ENCODE results near the gene CSPG4. TPM values are rescaled to one million over a fixed set of nuclear protein-coding genes. Genes with fewer than 3 reads are reported as not detected.

The CSPG4 gene
- total and polyA plus RNA-seq, 2 of the 13 experiments (the other 11 are each of a cell fraction or from before 2014, with no cell fraction given) = 0.01 to 0.04 TPM

DNA sequence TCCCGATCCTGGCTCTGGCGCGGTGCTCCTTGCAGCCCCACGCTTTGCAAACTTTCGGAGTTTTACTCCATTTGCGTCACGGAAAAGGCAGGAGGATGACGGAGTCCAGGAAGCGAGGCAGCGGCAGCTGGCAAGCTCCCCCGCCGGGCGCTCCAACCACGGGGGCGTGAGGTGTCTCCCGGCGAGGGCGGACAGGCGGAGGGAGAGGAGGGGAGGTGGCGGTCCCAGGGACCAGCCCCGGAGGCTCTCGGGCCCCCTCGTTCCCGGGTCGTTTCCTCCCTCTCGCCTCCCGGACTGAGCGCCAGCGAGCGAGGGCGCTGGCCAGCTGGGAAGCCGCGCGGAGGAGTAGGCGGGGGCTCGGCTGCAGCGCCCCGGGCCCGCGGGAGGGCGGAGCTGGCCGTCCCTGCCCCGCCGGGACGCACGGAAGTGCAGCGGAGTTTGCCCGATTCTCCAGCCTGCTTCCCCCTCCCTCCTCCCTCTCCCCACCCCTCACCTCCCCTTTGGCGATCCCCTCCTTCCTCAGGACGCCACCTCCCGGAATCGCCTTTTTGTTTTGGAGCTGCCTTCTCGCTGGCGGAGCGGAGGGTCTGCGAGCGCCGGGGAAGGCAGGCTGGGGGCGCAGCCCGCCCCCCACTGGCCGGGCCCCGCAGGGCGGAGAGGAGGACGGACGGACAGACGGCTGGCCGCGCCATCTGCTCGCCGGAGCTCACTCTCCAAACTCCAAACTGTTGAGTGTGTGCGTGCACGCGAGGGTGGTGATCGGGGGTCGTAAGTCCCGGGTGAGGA, 65.1 kb downstream of the CSPG4 start, which contains the start of gene SNX33 (continued):
- TF ChIP-seq, protein P1, sequence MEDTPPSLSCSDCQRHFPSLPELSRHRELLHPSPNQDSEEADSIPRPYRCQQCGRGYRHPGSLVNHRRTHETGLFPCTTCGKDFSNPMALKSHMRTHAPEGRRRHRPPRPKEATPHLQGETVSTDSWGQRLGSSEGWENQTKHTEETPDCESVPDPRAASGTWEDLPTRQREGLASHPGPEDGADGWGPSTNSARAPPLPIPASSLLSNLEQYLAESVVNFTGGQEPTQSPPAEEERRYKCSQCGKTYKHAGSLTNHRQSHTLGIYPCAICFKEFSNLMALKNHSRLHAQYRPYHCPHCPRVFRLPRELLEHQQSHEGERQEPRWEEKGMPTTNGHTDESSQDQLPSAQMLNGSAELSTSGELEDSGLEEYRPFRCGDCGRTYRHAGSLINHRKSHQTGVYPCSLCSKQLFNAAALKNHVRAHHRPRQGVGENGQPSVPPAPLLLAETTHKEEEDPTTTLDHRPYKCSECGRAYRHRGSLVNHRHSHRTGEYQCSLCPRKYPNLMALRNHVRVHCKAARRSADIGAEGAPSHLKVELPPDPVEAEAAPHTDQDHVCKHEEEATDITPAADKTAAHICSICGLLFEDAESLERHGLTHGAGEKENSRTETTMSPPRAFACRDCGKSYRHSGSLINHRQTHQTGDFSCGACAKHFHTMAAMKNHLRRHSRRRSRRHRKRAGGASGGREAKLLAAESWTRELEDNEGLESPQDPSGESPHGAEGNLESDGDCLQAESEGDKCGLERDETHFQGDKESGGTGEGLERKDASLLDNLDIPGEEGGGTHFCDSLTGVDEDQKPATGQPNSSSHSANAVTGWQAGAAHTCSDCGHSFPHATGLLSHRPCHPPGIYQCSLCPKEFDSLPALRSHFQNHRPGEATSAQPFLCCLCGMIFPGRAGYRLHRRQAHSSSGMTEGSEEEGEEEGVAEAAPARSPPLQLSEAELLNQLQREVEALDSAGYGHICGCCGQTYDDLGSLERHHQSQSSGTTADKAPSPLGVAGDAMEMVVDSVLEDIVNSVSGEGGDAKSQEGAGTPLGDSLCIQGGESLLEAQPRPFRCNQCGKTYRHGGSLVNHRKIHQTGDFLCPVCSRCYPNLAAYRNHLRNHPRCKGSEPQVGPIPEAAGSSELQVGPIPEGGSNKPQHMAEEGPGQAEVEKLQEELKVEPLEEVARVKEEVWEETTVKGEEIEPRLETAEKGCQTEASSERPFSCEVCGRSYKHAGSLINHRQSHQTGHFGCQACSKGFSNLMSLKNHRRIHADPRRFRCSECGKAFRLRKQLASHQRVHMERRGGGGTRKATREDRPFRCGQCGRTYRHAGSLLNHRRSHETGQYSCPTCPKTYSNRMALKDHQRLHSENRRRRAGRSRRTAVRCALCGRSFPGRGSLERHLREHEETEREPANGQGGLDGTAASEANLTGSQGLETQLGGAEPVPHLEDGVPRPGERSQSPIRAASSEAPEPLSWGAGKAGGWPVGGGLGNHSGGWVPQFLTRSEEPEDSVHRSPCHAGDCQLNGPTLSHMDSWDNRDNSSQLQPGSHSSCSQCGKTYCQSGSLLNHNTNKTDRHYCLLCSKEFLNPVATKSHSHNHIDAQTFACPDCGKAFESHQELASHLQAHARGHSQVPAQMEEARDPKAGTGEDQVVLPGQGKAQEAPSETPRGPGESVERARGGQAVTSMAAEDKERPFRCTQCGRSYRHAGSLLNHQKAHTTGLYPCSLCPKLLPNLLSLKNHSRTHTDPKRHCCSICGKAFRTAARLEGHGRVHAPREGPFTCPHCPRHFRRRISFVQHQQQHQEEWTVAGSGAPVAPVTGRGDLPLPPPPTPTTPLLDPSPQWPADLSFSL (CRISPR knock-in tag; IDR thresholded peaks at IDR 0.05) = no peak
- TF ChIP-seq FOXK2 (IDR thresholded peaks at IDR 0.05) = no peak
- TF ChIP-seq XRCC5 (optimal IDR thresholded peaks at IDR 0.05; ENCODE audit: low read length) = no peak
- TF ChIP-seq, protein P2, sequence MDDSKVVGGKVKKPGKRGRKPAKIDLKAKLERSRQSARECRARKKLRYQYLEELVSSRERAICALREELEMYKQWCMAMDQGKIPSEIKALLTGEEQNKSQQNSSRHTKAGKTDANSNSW (CRISPR knock-in tag; IDR thresholded peaks at IDR 0.05; ENCODE audit: borderline replicate concordance) = no peak
- no peak; the same call in 1 of the 2 replicates for TF ChIP-seq ZSCAN21 (CRISPR knock-in tag; IDR thresholded peaks at IDR 0.05; ENCODE audit: borderline replicate concordance)
- no peak for TF ChIP-seq CHD2 (IDR thresholded peaks at IDR 0.05; ENCODE audit: low read depth, low read length)
- TF ChIP-seq KMT2A (CRISPR knock-in tag; IDR thresholded peaks at IDR 0.05) = no peak; the same call in 1 of the 2 replicates
- peak; percentile 12 for TF ChIP-seq ZNF407 (CRISPR knock-in tag; IDR thresholded peaks at IDR 0.05; ENCODE audit: not compliant biosample characterization)
- no peak for TF ChIP-seq ZNF121 (CRISPR knock-in tag; IDR thresholded peaks at IDR 0.05)
- TF ChIP-seq FOXO1 (CRISPR knock-in tag; IDR thresholded peaks at IDR 0.05) = peak; percentile 57; the same call in 1 of the 2 replicates
- TF ChIP-seq NR2F2 (IDR thresholded peaks at IDR 0.05; ENCODE audit: borderline replicate concordance, low read depth) = no peak
- TF ChIP-seq EED (CRISPR knock-in tag; IDR thresholded peaks at IDR 0.05) = no peak
- TF ChIP-seq ZNF562 (CRISPR knock-in tag; IDR thresholded peaks at IDR 0.05; ENCODE audit: borderline replicate concordance) = no peak
- TF ChIP-seq NBN (conservative IDR thresholded peaks at IDR 0.05) = no peak
- no peak for TF ChIP-seq TCF7 (IDR thresholded peaks at IDR 0.05; ENCODE audit: low read depth)
- no peak for TF ChIP-seq ZNF841 (CRISPR knock-in tag; IDR thresholded peaks at IDR 0.05; ENCODE audit: borderline replicate concordance)

All from HepG2 (cell line).